Hepatocyte (in vitro differentiated cells): ENCODE data around the gene REG3A.

ENCODE experiments used
- CTCF ChIP-seq: fragments of 200-600 bp; sonication (generic); IDR thresholded peaks from 2 replicates; pipeline ENCODE4 v1.5.1; 2016; ENCODE audit warnings: antibody characterized with exemption, mild to moderate bottlenecking; ENCODE audit not compliant: poor library complexity
- EZH2 ChIP-seq: fragments of 200-600 bp; sonication (generic); IDR thresholded peaks from 2 replicates; pipeline ENCODE4 v1.6.1; 2016; ENCODE audit warnings: antibody characterized with exemption, mild to moderate bottlenecking, borderline replicate concordance

- no peak for TF ChIP-seq EZH2
- no peak for TF ChIP-seq CTCF
Observed at GRCh38 chr2:79120194-79120713, 39.3 kb downstream of the REG3A start, which contains the start of gene REG1A.
